HuH-7.5 (cell line): ENCODE measurements around the gene PHC1.

ENCODE experiments used
- DNase-seq: peaks from one replicate; pipeline ENCODE4 v3.0.0; 2011; ENCODE audit warnings: low spot score

PHC1 gene

DNA sequence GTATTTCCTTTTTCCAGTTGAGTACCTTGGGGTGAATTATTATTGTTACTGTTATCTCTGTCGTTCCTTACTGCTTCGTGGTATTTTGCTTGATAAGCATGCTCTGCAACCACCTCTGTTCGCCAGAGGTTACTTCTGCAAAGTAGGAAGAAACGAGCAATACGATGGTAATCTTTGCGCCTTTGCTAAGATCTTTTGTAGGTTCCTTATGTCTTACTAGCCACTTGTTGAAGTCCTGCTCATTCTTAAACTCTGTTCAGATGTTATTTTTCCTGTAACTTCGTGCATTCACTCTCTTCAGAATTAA lies 35.9 kb downstream of the PHC1 start:
- DNase-seq = no peak

DNA sequence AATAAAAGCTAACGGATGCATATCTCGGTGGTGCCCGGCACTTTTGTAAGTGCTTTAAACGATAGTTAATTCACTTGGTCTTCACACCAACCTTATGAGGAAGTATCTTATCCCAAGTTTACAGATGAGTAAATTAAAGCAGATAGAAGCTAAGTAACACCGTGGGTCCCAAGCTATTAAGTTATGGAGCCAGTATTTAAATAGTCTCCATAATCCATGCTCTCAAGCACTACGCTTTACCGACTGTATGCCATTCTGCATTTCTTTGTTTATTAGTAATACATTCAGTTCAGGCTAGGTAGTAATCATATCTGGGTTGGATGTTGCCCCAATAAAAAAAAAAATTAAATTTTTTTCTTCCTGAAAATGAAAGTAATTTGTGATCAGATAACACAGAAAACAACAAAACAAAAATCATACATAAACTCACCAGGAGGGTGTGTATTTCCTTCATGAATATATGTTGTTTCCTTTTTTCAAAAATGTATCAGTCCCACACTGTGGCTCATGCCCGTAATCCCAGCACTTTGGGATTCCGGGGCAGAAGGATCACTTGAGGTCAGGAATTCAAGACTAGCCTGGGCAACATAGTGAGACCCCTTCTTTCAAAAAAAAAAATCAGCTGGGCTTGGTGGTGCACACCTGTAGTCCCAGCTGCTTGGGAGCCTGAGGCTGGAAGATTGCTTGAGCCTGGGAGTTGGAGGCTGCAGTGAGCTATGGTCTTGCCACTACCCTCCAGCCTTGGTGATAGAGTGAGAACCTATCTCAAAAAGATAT lies 36.6 kb downstream of the PHC1 start:
- DNase-seq = no peak

DNA sequence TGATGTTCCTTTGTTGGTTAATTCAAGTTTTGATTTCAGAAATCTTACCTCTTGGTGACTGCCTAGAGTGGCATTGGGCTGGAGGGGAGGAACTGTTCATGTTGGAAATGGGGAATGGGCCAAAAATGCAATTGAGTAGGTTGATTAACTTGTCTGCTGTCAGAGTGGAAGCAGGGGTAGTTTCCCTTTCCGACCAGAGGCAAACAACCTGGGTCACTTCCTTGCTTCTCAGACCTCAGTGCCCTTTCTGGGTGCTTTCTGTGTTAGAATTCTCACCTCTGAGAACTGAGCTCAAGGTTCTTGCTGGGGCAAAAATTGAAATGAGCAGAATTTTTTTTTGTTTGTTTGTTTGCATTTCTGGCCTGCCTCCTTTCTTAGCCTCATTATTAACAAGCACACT lies 37.4 kb downstream of the PHC1 start:
- DNase-seq = no peak

DNA sequence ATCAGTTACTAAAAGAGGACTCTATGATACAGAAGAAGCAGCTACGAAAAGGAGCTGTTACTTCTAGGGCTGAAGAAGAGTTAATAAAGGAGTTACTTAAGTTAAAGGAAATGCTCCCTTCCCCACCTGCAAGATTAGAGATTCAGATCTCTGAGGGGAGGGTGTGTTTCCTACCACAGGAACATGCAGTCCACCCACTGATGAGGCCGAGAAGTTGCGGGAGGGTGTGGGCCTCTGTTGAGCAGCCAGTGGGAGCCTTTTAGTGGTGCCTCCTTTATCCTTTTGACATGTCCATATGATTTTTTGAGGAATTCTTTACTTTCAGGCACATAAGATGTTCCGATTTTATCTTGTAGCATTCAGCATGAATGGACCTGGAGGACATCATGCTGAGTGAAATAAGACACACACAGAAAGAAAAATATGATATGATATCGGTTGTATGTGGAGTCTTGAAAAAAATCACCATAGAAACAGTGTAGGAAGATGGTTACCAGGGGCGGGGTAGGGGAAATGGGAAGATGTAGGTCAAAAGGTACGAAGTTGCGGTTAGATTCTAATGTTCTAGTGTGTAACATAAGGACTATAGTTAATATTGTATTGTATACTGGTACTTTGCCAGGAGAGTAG lies 39.6 kb downstream of the PHC1 start:
- DNase-seq = no peak

GRCh38 chr12:8956073-8956472 lies 41.8 kb downstream of the PHC1 start:
- no peak for DNase-seq

DNA sequence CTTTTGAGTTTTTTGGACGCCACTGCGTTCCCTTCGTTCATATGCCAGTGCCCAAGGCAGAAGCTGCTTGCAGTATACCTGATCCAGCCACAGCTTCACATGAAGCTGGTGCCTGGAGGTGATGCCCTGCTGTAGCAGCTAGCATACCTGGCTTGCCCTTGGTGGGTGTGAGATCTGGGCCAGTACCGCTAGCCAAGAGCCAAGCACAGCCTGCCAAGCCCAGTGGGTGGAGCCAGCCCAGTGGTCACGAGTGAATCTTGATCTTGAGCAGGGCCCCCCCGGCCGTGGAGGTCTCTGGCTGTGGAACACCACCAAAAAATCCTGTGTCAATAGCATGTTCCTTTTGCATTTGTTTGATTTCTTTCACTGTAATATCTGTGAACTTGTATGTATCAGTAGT lies 42.5 kb downstream of the PHC1 start:
- no peak for DNase-seq

DNA sequence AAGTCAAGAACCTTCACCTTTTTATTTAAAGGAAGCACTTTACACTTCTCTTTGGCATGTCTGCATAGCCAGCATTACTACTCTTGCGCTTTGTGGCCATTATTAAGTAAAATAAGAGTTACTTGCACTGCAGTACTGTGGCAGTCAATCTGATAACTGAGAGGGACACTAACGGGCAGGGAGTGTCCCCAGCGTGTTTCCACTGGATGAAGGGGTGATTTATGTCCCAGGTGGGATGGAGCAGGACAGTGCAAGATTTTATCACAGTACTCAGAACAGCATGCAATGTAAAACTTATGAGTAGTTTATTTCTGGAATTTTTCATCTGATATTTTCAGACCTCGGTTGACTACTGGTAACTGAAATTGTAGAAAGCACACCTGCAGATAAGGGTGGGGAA lies 43.3 kb downstream of the PHC1 start:
- no peak for DNase-seq

- DNase-seq = no peak
These were observed 43.8 kb downstream of the PHC1 start for GRCh38 chr12:8958066-8958465.

GRCh38 chr12:8960176-8960575 lies 45.9 kb downstream of the PHC1 start:
- no peak for DNase-seq

DNA sequence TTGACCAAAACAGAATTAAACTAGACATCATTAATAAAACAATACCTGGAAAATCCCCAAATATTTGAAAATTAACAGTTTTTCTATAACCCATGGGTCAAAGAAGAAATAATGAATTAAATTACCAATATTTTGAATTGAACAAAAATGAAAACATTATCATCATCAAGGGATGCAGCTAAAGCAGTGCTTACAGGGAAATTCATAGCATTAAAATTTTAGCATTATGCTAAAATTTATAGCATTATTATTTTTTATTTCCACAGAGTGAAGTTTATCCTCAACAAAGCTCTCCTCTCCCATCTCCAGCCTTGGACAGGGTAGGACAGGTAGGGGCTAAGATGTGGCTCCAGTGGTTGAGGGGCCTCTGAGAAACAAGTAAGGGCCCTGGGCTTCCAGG lies 54.5 kb downstream of the PHC1 start:
- no peak for DNase-seq

DNA sequence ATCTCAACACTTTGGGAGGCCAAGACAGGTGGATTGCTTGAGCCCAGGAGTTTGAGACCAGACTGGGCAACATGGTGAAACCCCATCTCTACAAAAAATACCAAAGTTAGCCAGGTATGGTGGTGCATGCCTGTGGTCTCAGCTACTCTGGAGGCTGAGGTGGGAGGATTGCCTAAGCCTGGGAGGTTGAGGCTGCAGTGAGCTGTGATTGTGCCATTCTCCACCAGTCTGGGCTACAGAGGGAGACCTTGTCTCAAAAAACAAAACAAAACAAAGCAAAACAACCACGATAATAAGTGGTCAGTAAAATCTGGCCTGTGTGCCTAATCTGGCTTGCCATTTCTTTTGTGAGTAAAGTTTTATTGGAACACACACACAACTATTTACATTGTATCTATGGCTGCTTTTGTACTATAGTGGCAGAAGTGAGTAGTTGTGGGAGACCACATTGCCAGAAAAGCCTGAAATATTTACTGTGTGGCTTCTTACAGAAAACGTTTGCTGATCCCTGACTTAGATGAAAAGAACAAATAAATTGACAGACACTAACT lies 55.6 kb downstream of the PHC1 start:
- DNase-seq = no peak

DNA sequence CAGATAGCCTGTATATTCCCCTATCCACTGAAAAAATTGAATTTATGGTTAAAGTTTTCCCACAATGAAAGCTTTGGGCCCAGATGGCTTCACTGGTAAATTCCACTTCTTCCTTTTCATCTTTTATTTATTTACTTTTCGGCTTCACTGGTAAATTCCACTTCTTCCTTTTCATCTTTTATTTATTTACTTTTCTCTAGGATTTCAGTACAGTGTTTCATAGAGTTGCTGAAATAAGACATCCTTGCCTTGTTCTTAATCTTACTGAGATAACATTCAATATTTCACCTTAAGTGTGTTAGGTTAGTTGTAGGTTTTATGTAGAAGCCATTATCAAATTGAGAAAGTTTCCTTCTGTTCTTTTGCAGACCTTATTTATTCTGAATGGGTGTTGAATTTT lies 56.1 kb downstream of the PHC1 start:
- no peak for DNase-seq

GRCh38 chr12:8980137-8980536 lies 65.8 kb downstream of the PHC1 start:
- no peak for DNase-seq

DNA sequence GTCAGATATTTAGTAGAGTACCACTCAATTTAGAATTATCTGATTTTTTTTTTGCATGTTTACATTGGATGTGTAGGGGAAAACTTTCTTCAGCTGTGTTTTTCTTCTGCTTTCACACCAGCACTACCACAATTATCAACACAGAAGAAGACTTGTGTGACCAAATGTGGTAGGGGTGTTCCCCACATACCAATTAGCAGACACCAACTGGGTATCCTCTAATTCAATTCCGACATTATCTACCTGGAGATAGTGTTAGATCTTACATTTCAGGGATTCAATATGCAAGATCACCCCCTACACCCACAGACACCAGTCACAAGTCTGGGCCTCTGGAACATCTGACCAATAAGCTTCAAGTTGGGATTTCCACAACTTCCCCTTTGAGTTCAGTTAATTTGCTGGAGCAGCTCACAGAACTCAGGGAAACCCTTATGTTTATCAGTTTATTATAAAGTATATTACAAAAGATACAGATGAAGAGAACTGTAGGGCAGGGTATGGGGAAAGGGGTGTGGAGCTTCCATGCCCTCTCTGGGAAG lies 71.0 kb downstream of the PHC1 start:
- DNase-seq = no peak

DNA sequence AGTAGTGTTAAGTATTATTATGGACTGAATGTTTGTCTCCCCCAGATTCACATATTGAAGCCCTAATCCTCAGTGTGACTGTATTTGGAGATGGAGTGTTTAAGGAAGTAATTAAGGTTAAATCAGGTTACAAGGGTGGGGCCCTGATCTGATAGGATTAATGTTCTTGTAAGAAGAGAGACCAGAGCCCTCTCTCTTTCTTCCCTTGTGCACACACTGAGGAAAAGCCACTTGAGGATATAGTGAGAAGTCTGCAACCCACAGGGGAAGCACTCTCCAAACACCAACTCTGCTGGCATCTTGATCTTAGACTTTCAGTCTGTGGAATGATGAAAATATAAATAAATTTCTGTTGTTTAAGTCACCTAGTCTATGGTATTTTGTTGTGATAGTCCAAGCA lies 72.9 kb downstream of the PHC1 start:
- DNase-seq = no peak

DNA sequence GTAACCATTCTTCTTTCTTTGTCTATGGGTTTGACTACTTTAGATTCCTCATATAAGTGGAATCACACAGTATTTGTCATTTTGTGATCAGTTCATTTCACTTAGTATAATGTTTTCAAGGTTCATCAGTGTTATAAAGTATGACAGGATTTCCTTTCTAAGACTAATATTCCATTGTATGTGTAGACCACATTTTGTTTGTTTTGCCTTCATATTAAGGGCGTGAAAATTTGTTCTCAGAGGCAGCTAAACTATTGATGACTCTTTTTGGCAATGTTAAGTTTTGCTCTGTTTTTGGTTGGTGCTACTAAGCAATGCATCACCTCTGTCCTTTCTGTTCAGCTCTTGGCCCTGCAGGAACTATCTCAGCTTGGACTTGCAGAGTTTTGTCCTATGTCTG lies 73.4 kb downstream of the PHC1 start:
- no peak for DNase-seq

- DNase-seq = no peak
These were observed 75.1 kb downstream of the PHC1 start, which contains the start of gene KLRG1 for GRCh38 chr12:8989413-8989812. KLRG1 (plus strand) TSS chr12:8989546; CDS start chr12:8989636, 90 bp downstream.
